ENCODE measurements around the gene ITGA3. TPM values are rescaled to one million over a fixed set of nuclear protein-coding genes. Genes with fewer than 3 reads are reported as not detected.

Gene ITGA3
- total RNA-seq, 4 donors from 2014 or later, result 145 to 246 (median 172) TPM

DNA sequence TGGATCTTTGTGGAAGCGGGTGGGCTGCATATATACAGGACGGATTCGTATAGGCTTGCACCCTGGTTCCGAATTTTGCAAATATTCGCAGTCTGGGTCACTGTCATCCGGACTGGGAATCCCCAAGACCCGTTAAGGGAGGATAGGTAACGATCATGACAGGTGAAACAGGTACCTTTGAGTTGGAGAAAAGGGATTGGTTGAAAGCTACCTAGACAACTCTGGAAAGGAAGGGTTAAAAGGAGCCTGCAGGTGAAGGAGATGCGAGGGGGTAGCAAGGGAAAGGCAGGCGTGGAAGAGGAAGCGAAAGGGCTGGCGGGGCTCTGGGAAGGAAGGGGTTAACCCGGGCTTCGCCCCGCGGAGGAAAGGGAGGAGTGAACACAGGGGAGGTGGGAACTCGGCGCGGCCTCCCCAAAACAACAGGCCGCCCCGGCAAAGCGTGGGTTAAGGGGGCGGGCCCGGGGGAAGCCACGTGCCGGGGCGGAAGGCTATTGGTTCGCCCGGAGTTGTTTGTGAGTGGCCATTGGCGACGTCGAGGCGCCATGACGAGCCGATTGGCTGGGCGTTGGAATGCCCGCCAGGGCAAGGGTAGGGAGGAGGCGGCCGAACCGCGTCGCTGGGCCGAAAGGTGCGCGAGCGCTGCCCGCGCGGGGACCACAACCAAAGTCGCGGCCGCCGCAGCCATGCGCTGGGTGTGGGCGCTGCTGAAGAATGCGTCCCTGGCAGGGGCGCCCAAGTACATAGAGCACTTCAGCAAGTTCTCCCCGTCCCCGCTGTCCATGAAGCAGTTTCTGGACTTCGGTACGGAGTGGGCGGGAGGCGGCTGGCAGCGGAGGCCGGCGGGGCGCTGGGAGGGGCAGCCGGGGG lies 39.1 kb downstream of the ITGA3 start, which contains the start of gene PDK2:
TSS of gene PDK2 (plus strand) at position 599 of the 867 bp plus-strand sequence. CDS start at position 684, 85 bp downstream.
- H3K36me3 ChIP-seq, result peaks cover 8 to 15% of the 10 kb centered on the region in 2 donors
- WGBS, 2 donors, result 1 to 2% methylated on average over 48 to 54 of the region's 68 CpGs
- H3K27ac ChIP-seq, result peak within 1 kb of the TSS; percentile 76 to 83 (median 82)
- intact Hi-C loops (cut with DNase I), result loop anchor here (5.0 kb wide), 1 partner anchor 67 kb away; no protein-coding TSS in a partner anchor
- no peaks in the 10 kb centered on the region for H3K9me3 ChIP-seq
- peak within 1 kb of the TSS; percentile 57 to 100 (median 93) for H3K4me3 ChIP-seq (replicated peaks in 1 of 3)
- peak; percentile 97 to 98 for DNase-seq
- no peaks in the 10 kb centered on the region for H3K27me3 ChIP-seq
- TF ChIP-seq, protein P1, sequence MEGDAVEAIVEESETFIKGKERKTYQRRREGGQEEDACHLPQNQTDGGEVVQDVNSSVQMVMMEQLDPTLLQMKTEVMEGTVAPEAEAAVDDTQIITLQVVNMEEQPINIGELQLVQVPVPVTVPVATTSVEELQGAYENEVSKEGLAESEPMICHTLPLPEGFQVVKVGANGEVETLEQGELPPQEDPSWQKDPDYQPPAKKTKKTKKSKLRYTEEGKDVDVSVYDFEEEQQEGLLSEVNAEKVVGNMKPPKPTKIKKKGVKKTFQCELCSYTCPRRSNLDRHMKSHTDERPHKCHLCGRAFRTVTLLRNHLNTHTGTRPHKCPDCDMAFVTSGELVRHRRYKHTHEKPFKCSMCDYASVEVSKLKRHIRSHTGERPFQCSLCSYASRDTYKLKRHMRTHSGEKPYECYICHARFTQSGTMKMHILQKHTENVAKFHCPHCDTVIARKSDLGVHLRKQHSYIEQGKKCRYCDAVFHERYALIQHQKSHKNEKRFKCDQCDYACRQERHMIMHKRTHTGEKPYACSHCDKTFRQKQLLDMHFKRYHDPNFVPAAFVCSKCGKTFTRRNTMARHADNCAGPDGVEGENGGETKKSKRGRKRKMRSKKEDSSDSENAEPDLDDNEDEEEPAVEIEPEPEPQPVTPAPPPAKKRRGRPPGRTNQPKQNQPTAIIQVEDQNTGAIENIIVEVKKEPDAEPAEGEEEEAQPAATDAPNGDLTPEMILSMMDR (IDR thresholded peaks at IDR 0.05), result peak in 1 of 6 experiments; percentile 28
- peak in 1 of 2 donors; percentile 84 for TF ChIP-seq POLR2A (IDR thresholded peaks at IDR 0.05)
- peaks cover 16 to 29% of the 10 kb centered on the region in 2 donors for H3K4me1 ChIP-seq

DNA sequence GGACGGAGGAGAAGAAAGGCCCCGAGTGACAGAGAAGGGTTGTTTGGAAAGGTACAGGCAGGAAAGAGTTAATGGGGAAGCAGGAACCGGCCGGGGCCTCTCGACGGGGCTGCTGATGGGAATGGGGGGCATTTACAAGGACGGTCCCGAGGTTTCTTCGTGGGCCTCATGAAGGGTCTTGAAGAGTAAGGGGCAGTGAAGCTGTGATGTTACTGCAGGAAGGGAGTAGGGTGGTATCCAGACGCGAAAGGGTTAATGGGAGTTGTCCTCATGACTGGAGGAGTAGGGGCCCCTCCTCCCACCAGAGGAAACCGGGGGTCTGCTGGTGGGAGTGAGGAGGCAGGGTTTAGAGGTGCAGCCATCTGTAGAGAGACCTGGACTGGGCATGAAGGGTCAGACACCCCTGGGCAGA lies 39.7 kb downstream of the ITGA3 start:
- no peak for DNase-seq
- TF ChIP-seq, protein P1 (IDR thresholded peaks at IDR 0.05), result no peak
- TF ChIP-seq POLR2A (IDR thresholded peaks at IDR 0.05), result no peak
- intact Hi-C loops (cut with DNase I), result loop anchor here (5.0 kb wide), 1 partner anchor 67 kb away; no protein-coding TSS in a partner anchor
- Histone ChIP-seq H3K9me3 (no peaks in the 10 kb centered on the region), H3K36me3 (peaks cover 3 to 15% of the 10 kb centered on the region in 2 donors), H3K4me3 (replicated peaks in 1 of 3) (peak overlapping the region; percentile 57 to 100 (median 93)), H3K27me3 (no peaks in the 10 kb centered on the region), H3K27ac (peak overlapping the region; percentile 76 to 83 (median 82)), H3K4me1 (peaks cover 18 to 34% of the 10 kb centered on the region in 2 donors)
- 0% methylated on average over 12 of the region's 12 CpGs for WGBS, 2 donors

DNA sequence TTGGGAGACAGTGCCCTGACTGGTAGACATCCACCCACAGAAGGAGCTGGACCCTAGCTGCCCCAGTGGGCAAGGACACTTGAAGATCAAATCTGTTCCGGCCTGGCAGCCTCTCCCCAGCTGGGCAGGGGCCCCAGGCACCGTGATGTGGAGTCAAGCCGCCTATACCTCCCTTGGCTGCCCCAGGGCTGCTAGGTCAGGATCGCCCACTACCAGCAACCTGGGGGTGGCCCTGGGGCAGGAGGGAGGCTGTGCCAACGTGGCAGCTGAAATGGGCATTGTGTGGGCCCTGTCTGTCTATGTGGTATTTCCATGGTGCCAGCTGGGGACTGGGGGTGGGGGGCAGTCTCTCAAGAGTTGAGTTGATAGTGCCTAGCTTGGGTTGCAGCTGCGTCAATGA lies 40.2 kb downstream of the ITGA3 start:
- intact Hi-C loops (cut with DNase I), result loop anchor here (5.0 kb wide), 1 partner anchor 66 kb away; no protein-coding TSS in a partner anchor
- 8 to 20% methylated on average over 2 to 5 of the region's 6 CpGs for WGBS, 2 donors

DNA sequence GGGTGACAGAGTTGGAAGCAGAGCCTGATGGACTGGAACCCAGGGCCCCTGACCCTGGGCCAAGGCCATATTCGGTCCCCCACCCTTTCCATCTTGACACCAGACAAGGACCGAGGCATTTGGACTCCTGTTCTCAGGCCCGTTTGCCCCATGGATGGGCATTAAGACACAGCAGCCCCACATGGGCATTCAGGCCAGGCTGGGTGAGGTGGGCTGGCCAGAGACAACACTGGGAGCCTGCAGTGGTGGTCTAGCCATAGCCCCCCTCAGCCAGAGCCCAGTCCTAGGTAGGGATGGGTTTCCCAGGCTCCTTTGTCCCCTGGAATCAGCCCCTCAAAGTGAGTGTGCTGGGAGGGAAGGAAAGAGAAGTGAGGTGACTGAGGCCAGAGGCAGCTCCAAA lies 40.8 kb downstream of the ITGA3 start:
- intact Hi-C loops (cut with DNase I), result loop anchor here (5.0 kb wide), 1 partner anchor 66 kb away; no protein-coding TSS in a partner anchor
- 83 to 84% methylated on average over 2 to 3 of the region's 3 CpGs for WGBS, 2 donors
- Histone ChIP-seq H3K9me3 (no peaks in the 10 kb centered on the region), H3K4me1 (peaks cover 29 to 45% of the 10 kb centered on the region in 2 donors), H3K36me3 (peaks cover 3 to 15% of the 10 kb centered on the region in 2 donors), H3K4me3 (replicated peaks in 1 of 3) (no peak overlapping the region), H3K27ac (peak overlapping the region in 2 of 3 donors; percentile 82 to 83), H3K27me3 (no peaks in the 10 kb centered on the region)
- no peak for DNase-seq
- no peak for TF ChIP-seq POLR2A (IDR thresholded peaks at IDR 0.05)
- TF ChIP-seq, protein P1 (IDR thresholded peaks at IDR 0.05), result no peak

More for the DNA sequence above, 40.2 kb downstream of the ITGA3 start:
- H3K4me3 ChIP-seq (replicated peaks in 1 of 3), result peak overlapping the region; percentile 57 to 100 (median 93)
- H3K4me1 ChIP-seq, result peaks cover 22 to 39% of the 10 kb centered on the region in 2 donors
- DNase-seq, result peak; percentile 48 to 52
- H3K36me3 ChIP-seq, result peaks cover 3 to 15% of the 10 kb centered on the region in 2 donors
- H3K27me3 ChIP-seq, result no peaks in the 10 kb centered on the region
- H3K9me3 ChIP-seq, result no peaks in the 10 kb centered on the region
- TF ChIP-seq, protein P1 (IDR thresholded peaks at IDR 0.05), result no peak
- TF ChIP-seq POLR2A (IDR thresholded peaks at IDR 0.05), result no peak
- peak overlapping the region; percentile 76 to 83 (median 82) for H3K27ac ChIP-seq

Measured in thyroid gland (tissue), 4 donors.